ENCODE results near the gene NGFR. TPM values are rescaled to one million over a fixed set of nuclear protein-coding genes. Genes with fewer than 3 reads are reported as not detected.

Gene NGFR
- total and polyA plus RNA-seq, 9 of the 15 experiments (the other 6 are each of a cell fraction or from before 2014, with no cell fraction given), result 0.07 to 0.23 (median 0.13) TPM; not detected in 4

DNA sequence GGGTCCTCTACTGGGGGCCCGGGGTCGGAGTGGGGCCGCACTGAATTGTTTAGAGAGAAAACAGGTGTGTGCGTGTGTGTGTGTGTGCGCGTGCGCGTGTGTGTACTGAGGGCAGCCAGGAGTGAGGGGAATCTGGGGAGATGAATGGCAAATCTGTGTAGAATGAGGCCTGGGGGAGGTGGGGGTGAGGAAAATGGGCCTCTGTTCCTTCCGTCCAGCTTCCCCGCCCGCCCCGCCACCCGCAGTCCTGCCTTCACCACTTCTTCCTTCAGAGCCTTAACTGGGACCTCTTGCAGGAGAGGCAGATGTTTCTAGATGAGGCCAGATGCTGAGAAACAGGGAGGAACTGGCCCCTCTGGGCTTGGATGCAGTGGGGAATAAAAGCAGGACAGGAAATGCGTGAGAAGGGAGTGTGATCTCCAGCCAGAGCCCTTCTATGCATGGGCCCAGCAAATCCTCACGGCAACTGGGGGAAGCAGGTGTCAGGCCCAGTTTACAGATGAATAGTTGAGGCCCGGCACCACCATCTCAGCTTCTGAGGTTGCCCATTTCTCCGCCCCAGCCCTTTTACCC lies 29.7 kb upstream of the NGFR start:
- no TSS peak for BruUV-seq (replicated peaks)
- DNase-seq (ENCODE audit: extremely low read depth in 1 of 4, low spot score in 3 of 4), result no peak
- Histone ChIP-seq H3K27ac (ENCODE audit: extremely low read depth, low read depth, low read length) (no peak overlapping the region), H3K4me2 (ENCODE audit: insufficient read depth, low read length) (no peak overlapping the region), H3K4me1 (replicated peaks in 1 of 2; ENCODE audit: control insufficient read depth in 2 of 2, insufficient read depth in 2 of 2, low read length in 2 of 2) (peaks cover 0 to 7% of the 10 kb centered on the region in 2 experiments; a peak in 1 of 5 replicates), H3K9ac (ENCODE audit: insufficient read depth in 1 of 2, low read depth in 2 of 2, low read length in 2 of 2) (no peak overlapping the region), H3K36me3 (ENCODE audit: control insufficient read depth, insufficient read depth, low read length) (no peaks in the 10 kb centered on the region), H3K27me3 (ENCODE audit: control insufficient read depth in 2 of 2, insufficient read depth in 2 of 2, low read length in 2 of 2) (peaks cover 28 to 72% of the 10 kb centered on the region in 2 experiments; a peak in 4 of 5 replicates), H2AFZ (ENCODE audit: low read depth, low read length) (no peak overlapping the region), H3K4me3 (no peak overlapping the region), H4K20me1 (replicated peaks; ENCODE audit: control insufficient read depth, insufficient read depth, low read length) (peaks cover under 1% of the 10 kb centered on the region; the same call in 1 of the 2 replicates), H3K9me1 (ENCODE audit: control insufficient read depth, insufficient read depth, low read length) (no peaks in the 10 kb centered on the region), H3K79me2 (ENCODE audit: control insufficient read depth, insufficient read depth, low read length) (no peaks in the 10 kb centered on the region), H3K9me3 (replicated peaks; ENCODE audit: control insufficient read depth, insufficient read depth, low read depth, low read length) (no peaks in the 10 kb centered on the region; the same call in 1 of the 2 replicates)
- no peak for TF ChIP-seq PHB (CRISPR knock-in tag; IDR thresholded peaks at IDR 0.05)
- no peak for TF ChIP-seq SIN3A (IDR thresholded peaks at IDR 0.05; ENCODE audit: borderline replicate concordance in 2 of 2, control insufficient read depth in 1 of 2, low read depth in 2 of 2, low read length in 2 of 2)
- TF ChIP-seq ZBTB17 (CRISPR knock-in tag; IDR thresholded peaks at IDR 0.05), result no peak
- TF ChIP-seq GABPB2 (CRISPR knock-in tag; conservative IDR thresholded peaks at IDR 0.05), result no peak
- TF ChIP-seq CHD4 (IDR thresholded peaks at IDR 0.05; ENCODE audit: insufficient read depth, insufficient replicate concordance, low read depth, low read length, poor library complexity, severe bottlenecking), result no peak
- no peak for TF ChIP-seq CC2D1A (IDR thresholded peaks at IDR 0.05)
- TF ChIP-seq, protein P1, sequence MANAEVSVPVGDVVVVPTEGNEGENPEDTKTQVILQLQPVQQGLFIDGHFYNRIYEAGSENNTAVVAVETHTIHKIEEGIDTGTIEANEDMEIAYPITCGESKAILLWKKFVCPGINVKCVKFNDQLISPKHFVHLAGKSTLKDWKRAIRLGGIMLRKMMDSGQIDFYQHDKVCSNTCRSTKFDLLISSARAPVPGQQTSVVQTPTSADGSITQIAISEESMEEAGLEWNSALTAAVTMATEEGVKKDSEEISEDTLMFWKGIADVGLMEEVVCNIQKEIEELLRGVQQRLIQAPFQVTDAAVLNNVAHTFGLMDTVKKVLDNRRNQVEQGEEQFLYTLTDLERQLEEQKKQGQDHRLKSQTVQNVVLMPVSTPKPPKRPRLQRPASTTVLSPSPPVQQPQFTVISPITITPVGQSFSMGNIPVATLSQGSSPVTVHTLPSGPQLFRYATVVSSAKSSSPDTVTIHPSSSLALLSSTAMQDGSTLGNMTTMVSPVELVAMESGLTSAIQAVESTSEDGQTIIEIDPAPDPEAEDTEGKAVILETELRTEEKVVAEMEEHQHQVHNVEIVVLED (CRISPR knock-in tag; IDR thresholded peaks at IDR 0.05), result no peak
- no peak for TF ChIP-seq ZNF79 (CRISPR knock-in tag; IDR thresholded peaks at IDR 0.05; ENCODE audit: low read depth)
- ATAC-seq, result no peak
- POLR2A ChIA-PET, result no interaction called here
- intact Hi-C loops (cut with micrococcal nuclease), result no loop called here
- CTCF ChIA-PET (ENCODE audit: low intra/inter-chr PET ratio), result no interaction called here
- no peak for FAIRE-seq
- in situ Hi-C loops (cut with MboI), result no loop called here
- 15% methylated on average over 11 of the region's 17 CpGs for WGBS (ENCODE audit: insufficient coverage, low coverage, missing lambda C conversion rate)
